ENCODE measurements around the gene MEGF11.

DNA sequence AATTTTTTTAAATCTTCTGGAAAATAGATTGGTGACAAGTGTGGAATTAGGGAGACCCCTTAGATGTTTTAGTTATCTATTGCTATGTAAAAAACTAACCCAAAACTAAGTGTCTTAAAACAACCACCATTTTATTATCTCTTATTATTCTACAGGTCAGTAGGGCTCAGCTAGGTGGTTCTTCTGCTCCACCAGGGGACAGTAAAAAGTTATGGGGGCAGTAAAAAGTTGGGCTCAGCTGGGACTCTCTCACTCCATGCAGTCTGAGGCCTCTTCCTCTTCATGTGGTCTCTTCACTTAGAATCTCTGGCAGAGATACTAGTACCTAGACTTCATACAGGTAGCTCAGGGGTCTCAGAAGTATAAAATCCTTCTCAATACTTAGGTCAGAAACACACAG, 21.8 kb upstream of the MEGF11 start:
- TF ChIP-seq, protein P1, sequence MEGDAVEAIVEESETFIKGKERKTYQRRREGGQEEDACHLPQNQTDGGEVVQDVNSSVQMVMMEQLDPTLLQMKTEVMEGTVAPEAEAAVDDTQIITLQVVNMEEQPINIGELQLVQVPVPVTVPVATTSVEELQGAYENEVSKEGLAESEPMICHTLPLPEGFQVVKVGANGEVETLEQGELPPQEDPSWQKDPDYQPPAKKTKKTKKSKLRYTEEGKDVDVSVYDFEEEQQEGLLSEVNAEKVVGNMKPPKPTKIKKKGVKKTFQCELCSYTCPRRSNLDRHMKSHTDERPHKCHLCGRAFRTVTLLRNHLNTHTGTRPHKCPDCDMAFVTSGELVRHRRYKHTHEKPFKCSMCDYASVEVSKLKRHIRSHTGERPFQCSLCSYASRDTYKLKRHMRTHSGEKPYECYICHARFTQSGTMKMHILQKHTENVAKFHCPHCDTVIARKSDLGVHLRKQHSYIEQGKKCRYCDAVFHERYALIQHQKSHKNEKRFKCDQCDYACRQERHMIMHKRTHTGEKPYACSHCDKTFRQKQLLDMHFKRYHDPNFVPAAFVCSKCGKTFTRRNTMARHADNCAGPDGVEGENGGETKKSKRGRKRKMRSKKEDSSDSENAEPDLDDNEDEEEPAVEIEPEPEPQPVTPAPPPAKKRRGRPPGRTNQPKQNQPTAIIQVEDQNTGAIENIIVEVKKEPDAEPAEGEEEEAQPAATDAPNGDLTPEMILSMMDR (conservative IDR thresholded peaks at IDR 0.05; ENCODE audit: low read depth, low read length) = no peak
- TF ChIP-seq EZH2phosphoT487 (IDR thresholded peaks at IDR 0.05; ENCODE audit: borderline replicate concordance, low read length) (no peak), EZH2 (IDR thresholded peaks at IDR 0.05; ENCODE audit: low read length, unreplicated experiment) (no peak)
